IPS-15b (cell line): ENCODE measurements around the gene TAGAP.
"Not testable (repeated sequence)": the region's sequence is repeated elsewhere in the genome, so short reads cannot be mapped to it uniquely, and the experiment has no call there.

Experiments
- H3K27me3 ChIP-seq: one replicate; pipeline ENCODE4 v1.6.1; 2013; ENCODE audit warnings: low read length; ENCODE audit not compliant: control insufficient read depth, insufficient read depth
- H3K36me3 ChIP-seq: one replicate; pipeline ENCODE4 v1.6.1; 2013; ENCODE audit warnings: low read length; ENCODE audit not compliant: control insufficient read depth, insufficient read depth
- H3K4me1 ChIP-seq: one replicate; pipeline ENCODE4 v1.6.1; 2013; ENCODE audit warnings: mild to moderate bottlenecking, low read length; ENCODE audit not compliant: control insufficient read depth, insufficient read depth
- H3K4me3 ChIP-seq: one replicate; pipeline ENCODE4 v1.5.1; 2013; ENCODE audit warnings: low read depth, low read length
- H3K9ac ChIP-seq: one replicate; pipeline ENCODE4 v1.6.1; 2013; ENCODE audit warnings: low read depth, mild to moderate bottlenecking, low read length
- H3K9me3 ChIP-seq: one replicate; pipeline ENCODE4 v1.6.1; 2013; ENCODE audit warnings: mild to moderate bottlenecking, low read length; ENCODE audit not compliant: control insufficient read depth, insufficient read depth

The TAGAP gene

DNA sequence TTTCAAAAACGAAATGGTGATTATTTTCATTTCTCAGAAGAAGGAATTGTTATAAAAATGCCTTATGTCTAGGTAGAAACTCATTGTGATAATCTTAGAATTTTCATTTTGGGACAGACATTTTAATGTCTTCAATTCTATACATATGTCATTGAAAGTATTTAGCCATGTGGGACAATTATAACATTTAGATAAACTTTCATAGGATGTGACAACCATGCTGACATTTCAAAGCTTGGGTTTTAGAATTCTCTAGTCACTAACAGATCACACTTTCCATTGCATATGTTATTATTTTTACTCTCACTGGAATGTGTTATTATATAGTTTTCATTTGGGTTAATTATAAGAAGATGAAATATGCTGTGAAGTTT is 4.9 kb downstream of the TAGAP start:
- no peaks in the 10 kb centered on the region for H3K27me3 ChIP-seq
- H3K9me3 ChIP-seq: no peaks in the 10 kb centered on the region
- no peak overlapping the region for H3K9ac ChIP-seq
- no peak overlapping the region for H3K4me3 ChIP-seq
- H3K36me3 ChIP-seq: no peaks in the 10 kb centered on the region
- H3K4me1 ChIP-seq: peaks cover 2% of the 10 kb centered on the region

DNA sequence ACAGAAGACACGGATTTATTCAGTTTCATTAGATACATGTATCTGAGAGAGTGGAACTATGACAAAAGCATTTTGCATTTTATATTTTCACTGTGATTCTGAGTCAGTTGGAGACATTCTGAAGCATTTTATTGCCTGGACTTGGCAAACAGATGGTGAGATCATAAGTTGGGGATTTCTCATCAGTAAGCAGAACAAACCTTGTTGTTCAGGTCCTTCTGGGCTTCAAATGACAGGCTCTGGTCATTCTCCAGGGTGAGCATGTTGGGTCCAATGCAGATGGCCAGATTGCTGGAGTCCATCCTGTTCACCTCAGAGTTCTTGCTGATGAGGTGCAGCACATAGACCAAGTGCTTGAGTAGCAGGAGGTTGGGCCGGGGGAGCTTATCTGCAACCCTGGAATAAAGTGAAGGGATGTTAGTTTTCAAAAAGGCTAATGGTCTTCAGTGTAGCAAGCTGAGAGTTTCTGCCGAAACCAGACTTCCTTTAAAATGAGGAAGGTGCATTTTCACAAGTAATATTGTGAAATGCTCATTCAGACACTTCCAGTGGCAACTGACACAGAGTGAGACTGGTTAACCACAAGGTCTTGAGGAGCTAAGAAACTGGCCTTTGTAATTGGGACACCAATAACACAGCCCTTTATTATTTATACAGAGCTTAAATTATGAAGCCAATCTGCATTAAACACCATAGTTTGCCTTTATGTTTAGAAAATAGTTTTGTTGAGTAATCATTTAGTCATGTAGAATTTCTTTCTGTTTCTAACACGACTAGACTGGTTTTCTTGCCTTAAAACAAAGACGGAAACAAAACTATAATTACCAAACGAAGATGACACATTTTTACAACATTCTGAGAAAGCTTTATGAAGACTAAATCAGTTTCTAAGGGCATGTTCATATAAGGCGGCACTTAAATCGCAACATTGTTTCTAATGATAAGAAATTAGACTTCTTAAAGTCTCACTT is 5.6 kb downstream of the TAGAP start:
- Histone ChIP-seq H3K9ac (no peak overlapping the region), H3K4me1 (peaks cover 2% of the 10 kb centered on the region), H3K27me3 (no peaks in the 10 kb centered on the region), H3K36me3 (no peaks in the 10 kb centered on the region), H3K4me3 (no peak overlapping the region), H3K9me3 (no peaks in the 10 kb centered on the region)

GRCh38 chr6:159038318-159038717 is 6.5 kb downstream of the TAGAP start:
- not testable (repeated sequence) for H3K4me3 ChIP-seq, H3K36me3 ChIP-seq, H3K4me1 ChIP-seq, H3K27me3 ChIP-seq, H3K9me3 ChIP-seq, H3K9ac ChIP-seq

- Histone ChIP-seq H3K27me3 (no peaks in the 10 kb centered on the region), H3K4me3 (no peak overlapping the region), H3K36me3 (no peaks in the 10 kb centered on the region), H3K9me3 (no peaks in the 10 kb centered on the region), H3K9ac (no peak overlapping the region), H3K4me1 (peaks cover 2% of the 10 kb centered on the region)
Observed at GRCh38 chr6:159037756-159038290, 7.0 kb downstream of the TAGAP start.

DNA sequence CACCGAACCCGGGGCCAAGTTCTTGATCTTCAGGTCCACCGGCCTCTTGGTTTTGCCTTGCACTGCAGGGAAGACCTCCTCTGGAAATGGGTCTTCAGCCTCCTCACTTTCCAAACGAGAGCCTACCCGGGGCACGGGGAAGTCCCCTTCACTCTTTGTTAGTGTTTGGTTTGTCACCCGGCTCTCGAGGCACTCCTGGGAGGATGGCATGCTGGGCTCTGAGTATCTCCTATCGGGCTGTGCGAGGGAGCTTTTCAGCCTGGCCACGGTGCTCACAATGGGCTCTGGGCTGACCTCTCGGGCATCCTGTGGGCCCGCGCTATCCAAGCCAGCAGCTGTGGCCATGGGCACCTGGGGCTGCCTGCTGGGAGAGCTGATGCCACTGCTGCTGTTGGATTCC is 8.1 kb downstream of the TAGAP start:
- Histone ChIP-seq H3K9ac (no peak overlapping the region), H3K27me3 (no peaks in the 10 kb centered on the region), H3K9me3 (no peaks in the 10 kb centered on the region), H3K36me3 (no peaks in the 10 kb centered on the region), H3K4me3 (no peak overlapping the region), H3K4me1 (no peaks in the 10 kb centered on the region)

DNA sequence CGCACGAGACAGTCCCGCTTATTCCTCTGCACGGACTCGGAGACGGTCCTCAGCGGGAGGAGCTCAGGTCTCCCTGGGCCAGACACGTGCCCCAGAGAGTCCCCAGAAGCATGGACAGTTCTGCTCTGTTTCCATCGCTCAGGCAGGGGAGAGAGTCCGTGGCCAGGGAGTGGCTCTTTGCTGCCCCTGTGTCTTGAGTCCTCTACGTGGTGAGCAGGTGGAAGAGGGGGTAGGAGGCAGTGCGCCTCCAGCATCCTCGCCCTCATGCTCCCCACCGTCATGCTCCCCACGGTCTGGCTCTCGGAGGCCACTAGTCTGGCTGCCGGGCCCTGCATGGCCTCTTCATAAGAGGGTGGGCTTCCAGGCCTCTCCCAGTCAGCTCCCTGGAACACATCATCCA is 8.9 kb downstream of the TAGAP start:
- H3K4me1 ChIP-seq: no peaks in the 10 kb centered on the region

GRCh38 chr6:159033160-159034049 is 11.4 kb downstream of the TAGAP start:
- no peaks in the 10 kb centered on the region for H3K4me1 ChIP-seq
- H3K4me3 ChIP-seq: no peak overlapping the region
- no peak overlapping the region for H3K9ac ChIP-seq
- H3K9me3 ChIP-seq: no peaks in the 10 kb centered on the region
- H3K27me3 ChIP-seq: no peaks in the 10 kb centered on the region
- no peaks in the 10 kb centered on the region for H3K36me3 ChIP-seq

More for the DNA sequence above, 8.9 kb downstream of the TAGAP start:
- Histone ChIP-seq H3K27me3 (no peaks in the 10 kb centered on the region), H3K4me3 (no peak overlapping the region), H3K36me3 (no peaks in the 10 kb centered on the region), H3K9ac (no peak overlapping the region), H3K9me3 (no peaks in the 10 kb centered on the region)

GRCh38 chr6:159031846-159032245 is 12.9 kb downstream of the TAGAP start:
- Histone ChIP-seq H3K4me3 (no peak overlapping the region), H3K9me3 (no peaks in the 10 kb centered on the region), H3K27me3 (no peaks in the 10 kb centered on the region), H3K9ac (no peak overlapping the region), H3K4me1 (no peaks in the 10 kb centered on the region), H3K36me3 (no peaks in the 10 kb centered on the region)

GRCh38 chr6:159030168-159030567 is 14.6 kb downstream of the TAGAP start:
- no peaks in the 10 kb centered on the region for H3K9me3 ChIP-seq
- no peaks in the 10 kb centered on the region for H3K36me3 ChIP-seq
- no peaks in the 10 kb centered on the region for H3K27me3 ChIP-seq
- H3K4me1 ChIP-seq: no peaks in the 10 kb centered on the region
- no peak overlapping the region for H3K4me3 ChIP-seq
- H3K9ac ChIP-seq: no peak overlapping the region

DNA sequence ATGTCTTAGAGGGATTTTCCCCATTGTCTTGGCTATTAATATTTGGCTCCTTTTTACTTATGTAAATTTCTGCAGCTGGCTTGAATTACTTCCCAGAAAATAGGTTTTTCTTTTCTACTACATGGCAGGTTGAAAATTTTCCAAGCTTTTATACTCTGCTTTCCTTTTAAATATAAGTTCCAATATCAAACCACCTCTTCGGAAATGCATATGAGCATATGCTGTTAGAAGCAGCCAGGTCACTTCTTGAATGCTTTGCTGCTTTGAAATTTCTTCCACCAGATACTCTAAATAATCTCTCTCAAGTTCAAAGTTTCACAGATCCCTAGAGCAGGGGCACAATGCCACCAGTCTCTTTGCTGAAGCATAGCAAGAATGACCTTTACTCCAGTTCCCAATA is 19.6 kb downstream of the TAGAP start:
- not testable (repeated sequence) for H3K4me3 ChIP-seq, H3K9ac ChIP-seq, H3K27me3 ChIP-seq, H3K36me3 ChIP-seq, H3K9me3 ChIP-seq, H3K4me1 ChIP-seq

DNA sequence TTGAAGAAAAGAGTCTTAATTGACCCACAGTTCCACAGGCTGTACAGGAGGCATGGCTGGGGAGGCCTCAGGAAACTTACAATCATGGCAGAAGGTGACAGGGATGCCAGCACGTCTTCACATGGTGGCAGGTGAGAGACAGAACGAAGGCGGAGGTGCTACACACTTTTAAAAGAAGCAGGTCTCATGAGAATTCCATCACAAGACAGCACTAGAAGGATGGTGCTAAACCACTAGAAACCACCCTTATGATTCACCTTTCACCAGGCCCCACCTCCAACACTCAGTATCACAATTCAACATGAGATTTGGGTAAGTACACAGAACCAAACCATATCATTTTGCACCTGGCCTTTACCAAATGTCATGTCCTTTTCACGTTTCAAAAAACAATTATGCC is 20.9 kb downstream of the TAGAP start:
- Histone ChIP-seq H3K4me3 (no peak overlapping the region), H3K9me3 (peaks cover 4% of the 10 kb centered on the region), H3K36me3 (no peaks in the 10 kb centered on the region), H3K4me1 (no peaks in the 10 kb centered on the region), H3K27me3 (no peaks in the 10 kb centered on the region), H3K9ac (no peak overlapping the region)
